GM12801 (cell line): ENCODE data around the gene PHLDB1.

Source experiments
- TF ChIP-seq, protein P1 (sequence below): IDR thresholded peaks from one replicate; pipeline ENCODE4 v1.5.1; 2011; ENCODE audit warnings: control low read depth; ENCODE audit not compliant: insufficient read length; ENCODE audit errors: extremely low read depth

Gene PHLDB1

DNA sequence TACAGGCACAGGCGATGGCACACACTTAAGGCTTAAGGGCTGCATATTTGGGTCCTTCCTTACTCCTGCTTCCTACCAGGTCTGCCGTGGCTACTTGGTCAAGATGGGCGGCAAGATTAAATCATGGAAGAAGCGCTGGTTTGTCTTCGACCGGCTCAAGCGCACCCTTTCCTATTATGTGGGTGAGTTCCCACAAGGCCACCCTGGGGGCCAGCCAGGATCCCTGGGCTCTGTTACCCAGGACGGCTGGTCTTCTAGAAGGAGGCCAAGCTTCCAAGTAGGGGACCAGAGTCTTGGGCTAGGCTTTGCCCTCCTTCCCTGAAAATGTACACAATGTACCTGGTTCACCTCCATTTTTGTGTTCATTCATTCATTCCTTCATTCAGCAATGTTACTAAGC lies 43.0 kb downstream of the PHLDB1 start:
- TF ChIP-seq, protein P1, sequence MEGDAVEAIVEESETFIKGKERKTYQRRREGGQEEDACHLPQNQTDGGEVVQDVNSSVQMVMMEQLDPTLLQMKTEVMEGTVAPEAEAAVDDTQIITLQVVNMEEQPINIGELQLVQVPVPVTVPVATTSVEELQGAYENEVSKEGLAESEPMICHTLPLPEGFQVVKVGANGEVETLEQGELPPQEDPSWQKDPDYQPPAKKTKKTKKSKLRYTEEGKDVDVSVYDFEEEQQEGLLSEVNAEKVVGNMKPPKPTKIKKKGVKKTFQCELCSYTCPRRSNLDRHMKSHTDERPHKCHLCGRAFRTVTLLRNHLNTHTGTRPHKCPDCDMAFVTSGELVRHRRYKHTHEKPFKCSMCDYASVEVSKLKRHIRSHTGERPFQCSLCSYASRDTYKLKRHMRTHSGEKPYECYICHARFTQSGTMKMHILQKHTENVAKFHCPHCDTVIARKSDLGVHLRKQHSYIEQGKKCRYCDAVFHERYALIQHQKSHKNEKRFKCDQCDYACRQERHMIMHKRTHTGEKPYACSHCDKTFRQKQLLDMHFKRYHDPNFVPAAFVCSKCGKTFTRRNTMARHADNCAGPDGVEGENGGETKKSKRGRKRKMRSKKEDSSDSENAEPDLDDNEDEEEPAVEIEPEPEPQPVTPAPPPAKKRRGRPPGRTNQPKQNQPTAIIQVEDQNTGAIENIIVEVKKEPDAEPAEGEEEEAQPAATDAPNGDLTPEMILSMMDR, result no peak

DNA sequence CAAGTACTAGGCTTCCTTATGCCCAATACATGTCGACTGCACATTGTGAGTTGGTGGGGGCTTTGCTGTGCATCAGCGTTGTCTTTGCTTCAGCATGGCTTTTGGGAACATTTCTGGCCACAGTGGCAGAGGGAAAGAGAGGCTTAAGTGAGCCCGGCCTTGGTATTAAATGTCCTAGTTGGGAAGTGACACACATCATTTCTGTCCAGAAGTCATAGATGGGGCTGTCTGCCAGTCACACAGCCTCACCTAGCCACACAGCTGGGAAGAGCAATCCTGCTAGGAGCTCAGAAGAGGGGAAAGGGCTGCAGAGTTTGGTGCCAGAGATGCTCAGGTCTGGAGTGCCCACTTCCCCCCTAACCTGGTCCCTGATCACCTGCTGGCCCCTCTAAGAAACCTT lies 44.4 kb downstream of the PHLDB1 start:
- TF ChIP-seq, protein P1, result no peak

DNA sequence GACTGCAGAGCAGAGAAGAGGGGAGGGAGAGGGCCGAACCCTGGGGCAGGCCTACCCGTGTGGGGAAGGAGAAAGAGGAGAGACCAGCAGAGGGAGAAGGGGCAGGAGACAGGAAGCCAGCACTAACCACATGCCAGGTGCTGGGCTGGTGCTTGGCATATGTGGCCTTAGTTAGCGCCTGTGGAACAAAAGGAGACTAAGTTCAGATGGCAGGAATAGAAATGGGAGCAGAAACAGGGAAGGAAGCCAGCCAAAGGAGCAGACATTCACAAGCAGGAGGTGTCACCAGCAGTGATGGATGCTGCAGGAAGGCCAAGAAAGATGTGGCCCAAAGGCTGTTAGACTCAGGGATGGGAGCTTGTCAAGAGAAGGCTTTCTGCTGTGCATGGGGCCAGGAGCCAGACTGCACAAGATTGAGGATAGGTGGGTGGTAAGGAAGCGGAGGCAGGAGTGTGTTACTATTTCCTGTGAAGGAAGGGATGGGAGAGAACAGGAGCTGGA lies 45.3 kb downstream of the PHLDB1 start:
- TF ChIP-seq, protein P1, result no peak

DNA sequence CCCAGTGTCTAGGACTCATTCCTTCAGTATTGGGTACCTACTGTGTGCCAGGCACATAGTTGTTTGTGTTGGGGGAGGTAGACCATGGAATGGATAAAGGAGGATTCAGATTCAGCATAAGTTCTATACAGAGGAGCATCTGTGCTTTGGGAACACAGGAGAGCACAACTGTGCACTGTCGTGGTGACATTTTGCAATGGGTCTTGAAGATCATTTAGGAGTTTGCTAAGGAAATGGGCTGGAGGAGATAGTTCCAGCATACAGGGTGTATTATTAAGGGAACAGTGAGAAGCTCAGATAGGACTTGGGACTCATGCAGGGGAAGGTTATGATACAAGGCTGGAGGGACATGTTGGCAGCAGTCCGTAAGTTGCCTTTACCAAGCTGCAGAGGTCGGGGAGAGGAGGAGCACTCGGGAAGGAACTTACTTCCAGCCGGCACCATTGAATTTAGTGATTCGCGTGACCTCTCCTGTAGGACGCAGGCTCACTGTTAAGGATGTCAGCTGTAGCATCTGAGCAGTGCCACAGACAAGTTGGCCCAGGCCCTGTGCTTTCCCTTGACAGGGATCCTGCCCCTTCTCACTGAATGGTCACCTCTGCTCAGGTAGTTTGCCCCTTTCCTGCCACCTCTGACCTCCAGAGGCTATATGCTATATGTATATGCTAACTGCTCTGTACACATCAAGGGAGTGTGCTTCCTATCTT lies 46.4 kb downstream of the PHLDB1 start:
- TF ChIP-seq, protein P1, result no peak

DNA sequence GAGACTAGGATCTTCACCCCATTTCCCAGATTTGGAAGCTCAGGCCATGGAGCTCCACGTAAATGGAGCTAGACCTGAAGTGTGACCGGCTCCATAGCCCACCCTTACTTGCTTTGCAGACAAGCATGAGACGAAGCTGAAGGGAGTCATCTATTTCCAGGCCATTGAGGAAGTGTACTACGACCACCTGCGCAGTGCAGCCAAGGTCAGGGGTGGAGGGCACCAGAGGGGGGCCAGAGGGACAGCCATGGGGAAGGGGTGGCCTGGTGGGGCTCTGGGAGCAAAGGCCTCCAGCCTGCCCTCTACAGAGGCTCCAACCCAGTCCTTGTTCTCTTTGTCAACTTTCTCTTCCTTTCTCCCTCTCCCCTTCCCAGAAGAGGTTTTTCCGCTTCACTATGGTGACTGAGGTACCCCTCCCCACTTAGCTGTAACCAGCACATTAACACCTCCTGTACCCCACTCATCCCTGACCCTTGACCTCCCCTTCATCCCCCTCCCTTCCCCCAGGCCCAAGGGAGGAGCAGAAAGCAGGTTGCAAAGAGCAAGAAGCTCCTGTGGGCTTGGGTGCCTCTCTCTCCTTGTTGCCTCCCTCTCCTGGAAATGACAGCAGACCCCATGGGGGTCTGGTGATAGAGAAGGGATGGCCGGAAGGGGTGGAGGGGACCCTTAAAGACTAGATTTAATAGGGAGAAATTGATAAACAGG lies 48.2 kb downstream of the PHLDB1 start:
- TF ChIP-seq, protein P1, result no peak

DNA sequence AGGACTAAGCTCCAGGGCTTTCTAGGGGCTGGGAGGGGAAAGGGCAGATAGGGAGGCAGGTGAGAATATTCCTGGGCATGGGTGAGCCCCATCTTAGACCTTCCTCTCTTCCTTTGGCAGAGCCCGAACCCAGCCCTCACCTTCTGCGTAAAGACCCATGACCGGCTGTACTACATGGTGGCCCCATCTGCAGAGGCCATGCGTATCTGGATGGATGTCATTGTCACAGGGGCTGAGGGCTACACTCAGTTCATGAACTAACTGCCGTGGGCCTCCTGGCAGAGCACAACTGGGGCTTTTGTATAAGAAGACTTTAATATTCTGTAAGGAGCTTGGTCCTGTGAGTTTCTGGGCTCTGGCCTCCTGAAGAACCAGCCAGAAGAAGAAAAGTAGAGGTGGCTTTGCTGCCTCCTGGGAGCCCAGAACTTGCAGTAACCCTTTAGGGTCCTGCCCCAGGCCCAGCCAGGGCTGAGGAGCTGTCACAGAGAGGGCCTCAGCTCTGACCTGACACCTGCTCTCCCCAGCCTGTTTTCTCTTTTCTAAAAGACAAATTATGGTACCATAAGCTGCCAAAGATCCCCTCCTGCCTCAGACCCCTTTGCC lies 49.2 kb downstream of the PHLDB1 start:
- TF ChIP-seq, protein P1, result no peak

DNA sequence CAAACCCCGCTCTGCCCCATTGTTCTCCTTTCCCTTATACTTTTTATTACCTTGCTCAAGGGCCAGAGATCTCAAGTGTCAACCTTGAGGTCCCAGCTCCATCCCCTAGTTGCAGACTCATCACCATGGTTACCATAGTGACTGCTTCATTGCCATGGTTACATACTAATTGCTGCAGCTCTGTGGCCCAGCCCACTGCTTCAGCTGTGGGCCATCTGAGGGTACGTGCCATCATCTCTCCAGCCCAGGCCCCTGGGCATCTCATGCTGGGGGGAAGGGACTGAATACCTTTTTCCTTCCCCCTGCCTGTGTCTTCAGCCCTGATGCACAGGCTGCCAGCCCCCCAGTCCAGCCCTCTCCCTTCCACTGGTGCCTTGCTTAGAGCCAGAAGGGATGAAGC lies 49.8 kb downstream of the PHLDB1 start:
- TF ChIP-seq, protein P1, result no peak
